Head of caudate nucleus (tissue), 42 donors: ENCODE results near the gene FAM168A.
"Not testable (repeated sequence)": the region's sequence is repeated elsewhere in the genome, so short reads cannot be mapped to it uniquely, and the experiment has no call there.

Experiments
- DNase-seq, 42 donors: peaks; one replicate each; pipeline versions ENCODE4 v3.0.0 to v3.0.0-alpha.2; 2020 to 2021; ENCODE audit warnings: mixed read lengths in 7 of 42
- intact Hi-C: fragments of 100-400 bp; cut with DNase I; formaldehyde crosslinking; loops from one replicate; pipeline ENCODE4 v1.15.0; 2022

FAM168A gene

GRCh38 chr11:73598719-73599379, 937 bp upstream of the FAM168A start:
- no peak for DNase-seq
- intact Hi-C loops = loop anchor here (5.0 to 10.0 kb wide), 4 partner anchors 48 to 194 kb away; partner anchors contain the start of gene PLEKHB1

- peak in 14 of 42 donors; percentile 3 to 28 (median 16) for DNase-seq
- intact Hi-C loops = loop anchor here (5.0 to 10.0 kb wide), 4 partner anchors 50 to 193 kb away; partner anchors contain the start of gene PLEKHB1
Measured at GRCh38 chr11:73597336-73597955, 466 bp downstream of the FAM168A start.

- intact Hi-C loops = loop anchor here (5.0 to 10.0 kb wide), 4 partner anchors 51 to 192 kb away; partner anchors contain the start of gene PLEKHB1
- DNase-seq = peak in 2 of 42 donors; percentile 5 to 19
Measured at GRCh38 chr11:73596547-73596946, 1.4 kb downstream of the FAM168A start.

GRCh38 chr11:73592640-73593039, 5.3 kb downstream of the FAM168A start:
- intact Hi-C loops = loop anchor here (10.0 kb wide), 3 partner anchors 58 to 188 kb away; no protein-coding TSS in a partner anchor
- DNase-seq = no peak

- no peak for DNase-seq
- intact Hi-C loops = loop anchor here (10.0 kb wide), 3 partner anchors 57 to 187 kb away; no protein-coding TSS in a partner anchor
Measured at GRCh38 chr11:73591743-73592142, 6.2 kb downstream of the FAM168A start.

GRCh38 chr11:73590991-73591390, 6.9 kb downstream of the FAM168A start:
- no peak for DNase-seq
- intact Hi-C loops = loop anchor here (10.0 kb wide), 3 partner anchors 56 to 186 kb away; no protein-coding TSS in a partner anchor

GRCh38 chr11:73586791-73587190, 11.1 kb downstream of the FAM168A start:
- intact Hi-C loops = no loop called here
- DNase-seq = no peak

- intact Hi-C loops = no loop called here
- no peak for DNase-seq
Measured at GRCh38 chr11:73585834-73586575, 11.9 kb downstream of the FAM168A start.

- no peak for DNase-seq
- intact Hi-C loops = no loop called here
Measured at GRCh38 chr11:73584831-73585230, 13.1 kb downstream of the FAM168A start.

GRCh38 chr11:73582653-73583052, 15.3 kb downstream of the FAM168A start:
- no peak for DNase-seq
- intact Hi-C loops = no loop called here

- DNase-seq, intact Hi-C loops: not testable (repeated sequence)
Measured at GRCh38 chr11:73580749-73581148, 17.2 kb downstream of the FAM168A start.

GRCh38 chr11:73579641-73580434, 18.1 kb downstream of the FAM168A start:
- intact Hi-C loops = no loop called here
- no peak for DNase-seq

- intact Hi-C loops = no loop called here
- no peak for DNase-seq
Measured at GRCh38 chr11:73578592-73579185, 19.2 kb downstream of the FAM168A start.

- no peak for DNase-seq
- intact Hi-C loops = no loop called here
Measured at GRCh38 chr11:73577496-73577917, 20.4 kb downstream of the FAM168A start.

- peak in 5 of 42 donors; percentile 12 to 18 (median 15) for DNase-seq
- intact Hi-C loops = no loop called here
Measured at GRCh38 chr11:73576185-73576614, 21.7 kb downstream of the FAM168A start.

- DNase-seq, intact Hi-C loops: not testable (repeated sequence)
Measured at GRCh38 chr11:73571982-73572381, 25.9 kb downstream of the FAM168A start.

- intact Hi-C loops = no loop called here
- peak in 6 of 42 donors; percentile 2 to 54 (median 18) for DNase-seq
Measured at GRCh38 chr11:73570415-73571114, 27.3 kb downstream of the FAM168A start.
